GM18499 (cell line): ENCODE measurements around the gene WNT8B.

Source experiments
- ATAC-seq: cut with Tn5 transposase; IDR thresholded peaks from one replicate; pipeline ENCODE4 v1.9.1; 2021; ENCODE audit warnings: moderate number of reproducible peaks; ENCODE audit not compliant: insufficient read depth, unreplicated experiment

Gene WNT8B

DNA sequence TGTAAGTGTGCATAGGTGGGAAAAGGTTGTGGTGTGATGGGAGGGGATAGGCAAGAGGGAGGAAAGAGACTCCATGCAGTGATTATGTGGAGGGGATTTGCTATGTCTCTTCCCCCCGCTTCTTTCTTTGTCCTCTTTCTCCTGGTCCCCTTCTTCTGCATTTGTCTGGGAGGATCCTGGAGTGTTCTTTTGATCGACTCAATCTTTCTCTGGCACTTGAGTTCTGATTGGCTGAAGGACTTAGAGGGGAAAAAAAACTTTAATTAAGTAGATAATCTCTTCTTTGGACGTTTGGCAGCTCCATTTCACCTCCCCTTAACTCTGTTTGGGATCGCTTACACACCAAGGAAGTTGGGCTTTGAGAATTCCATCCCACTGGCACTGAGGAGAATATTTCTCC lies at the start of gene WNT8B:
WNT8B (plus strand) TSS at position 301 of the 400 bp plus-strand sequence. CDS start 160 bp downstream, outside the sequence.
- no peak for ATAC-seq

DNA sequence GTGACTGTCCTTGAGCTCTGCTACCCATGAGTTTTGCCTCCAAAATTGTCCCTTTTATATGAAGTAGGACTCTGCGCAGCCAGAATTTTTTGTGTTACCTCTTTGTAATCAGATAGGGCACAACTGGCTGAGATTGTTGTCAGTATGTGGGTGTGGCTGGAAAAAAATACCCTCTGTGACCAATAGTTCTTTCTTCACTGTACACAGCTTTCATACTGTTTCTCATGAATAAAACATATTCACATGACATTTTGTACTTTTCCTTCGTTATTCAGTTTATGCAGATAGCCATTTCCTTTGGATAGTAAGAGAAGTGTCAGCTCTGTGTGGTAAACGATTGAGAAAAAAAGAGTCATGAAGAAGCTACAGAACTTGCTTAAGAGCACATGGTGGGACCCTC lies 49.6 kb upstream of the WNT8B start:
- ATAC-seq: no peak

- ATAC-seq: no peak
Measured at GRCh38 chr10:100419911-100420449, 42.8 kb upstream of the WNT8B start.

GRCh38 chr10:100427374-100427773 lies 35.4 kb upstream of the WNT8B start:
- ATAC-seq: no peak

- ATAC-seq: no peak
Measured at GRCh38 chr10:100433253-100434240, 29.3 kb upstream of the WNT8B start.

GRCh38 chr10:100436255-100436654 lies 26.6 kb upstream of the WNT8B start:
- ATAC-seq: no peak

DNA sequence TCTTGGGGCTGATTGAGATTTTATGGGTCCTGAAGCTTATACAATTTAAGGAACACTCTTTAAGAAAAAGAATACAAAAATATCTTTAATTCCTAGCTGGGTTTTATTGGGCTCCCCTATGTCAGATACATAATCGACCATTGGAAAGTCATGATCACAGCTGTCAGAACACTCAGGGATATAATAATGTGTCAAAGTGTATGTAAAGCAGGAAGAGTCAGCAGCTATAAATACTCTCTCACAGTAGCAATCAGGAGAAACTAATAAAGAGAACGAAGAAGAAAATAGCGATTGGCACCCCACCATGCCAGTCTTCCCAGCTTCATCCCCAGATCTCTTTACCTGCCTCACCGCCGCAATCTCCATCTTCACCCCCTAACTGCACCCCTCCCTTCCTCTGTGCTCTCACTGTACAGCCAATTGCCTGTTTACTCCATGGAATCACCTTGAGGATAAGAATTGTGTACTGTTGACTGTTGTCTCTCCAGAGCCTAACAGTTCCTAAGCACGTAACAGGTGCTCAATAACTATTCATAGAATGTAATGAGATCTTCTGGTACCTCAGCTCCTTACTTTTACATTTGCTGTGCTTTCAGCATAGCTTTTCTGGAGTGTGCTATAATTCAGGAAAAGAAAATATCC lies 24.0 kb upstream of the WNT8B start:
- ATAC-seq: no peak

DNA sequence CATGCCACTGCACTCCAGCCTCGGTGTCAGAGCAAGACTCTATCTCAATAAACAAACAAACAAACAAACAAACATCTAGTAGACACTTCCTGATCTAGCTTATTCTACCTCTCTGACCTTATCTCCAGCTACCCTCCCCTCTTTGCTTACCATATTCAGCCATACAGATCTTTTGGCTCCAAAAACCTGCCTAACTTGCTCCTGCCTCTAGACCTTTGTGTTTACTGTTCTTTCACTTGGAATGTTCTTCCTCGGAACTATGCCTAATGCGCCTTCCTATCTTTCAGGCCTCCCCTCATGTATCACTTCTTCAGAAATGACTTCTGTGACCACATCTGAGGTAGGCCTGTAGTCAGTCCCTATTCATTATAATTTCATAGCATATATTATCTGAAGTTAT lies 20.3 kb upstream of the WNT8B start:
- no peak for ATAC-seq

DNA sequence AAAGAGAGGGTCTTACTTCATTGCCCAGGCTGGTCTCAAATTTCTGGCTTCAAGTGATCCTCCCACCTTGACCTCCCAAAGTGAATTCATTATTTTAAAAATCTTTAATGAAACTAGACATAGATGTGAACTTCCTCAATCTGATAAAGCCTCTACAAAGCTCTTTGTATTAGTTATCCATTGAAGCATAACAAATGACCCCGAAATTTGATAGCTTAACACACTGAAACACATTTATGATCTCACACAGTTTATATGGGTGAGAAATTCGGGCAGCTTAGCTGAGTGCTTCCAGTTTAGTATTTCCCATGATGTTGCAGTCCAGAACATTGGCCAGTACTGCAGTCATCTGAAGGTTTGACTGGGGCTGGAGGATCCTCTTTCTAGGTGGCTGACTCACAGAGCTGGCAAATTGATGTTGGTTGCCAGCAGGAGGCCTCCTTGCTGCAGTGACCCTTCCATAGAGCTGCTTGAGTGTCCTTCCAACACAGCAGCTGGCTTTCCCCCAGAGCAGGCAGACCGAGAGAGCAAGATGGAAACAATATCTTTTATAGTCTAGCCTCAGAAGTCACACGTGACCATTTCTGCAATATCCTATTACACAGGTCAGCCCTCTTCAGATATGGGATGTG lies 16.6 kb upstream of the WNT8B start:
- no peak for ATAC-seq

- ATAC-seq: no peak
Measured at GRCh38 chr10:100447663-100448062, 15.1 kb upstream of the WNT8B start.

GRCh38 chr10:100448951-100449350 lies 13.9 kb upstream of the WNT8B start:
- no peak for ATAC-seq

DNA sequence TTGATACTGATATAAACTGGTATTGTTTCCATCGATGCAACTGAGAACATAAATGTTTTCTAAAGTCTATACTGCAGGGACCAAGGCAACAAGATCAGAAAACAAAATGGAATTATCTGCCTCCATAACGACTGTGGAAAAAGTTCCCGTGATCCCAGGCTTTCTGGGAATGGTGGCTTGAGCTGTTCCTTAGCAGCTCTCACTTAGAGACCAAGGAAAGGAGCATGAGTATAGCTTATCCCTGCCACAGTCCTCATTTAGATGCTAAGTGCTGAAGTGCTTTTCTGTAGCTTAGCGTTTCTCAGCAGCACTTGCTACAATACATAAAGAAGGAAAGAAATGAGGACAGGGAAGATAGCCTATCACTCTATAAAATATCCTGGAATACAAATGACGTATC lies 5.5 kb downstream of the WNT8B start:
- ATAC-seq: no peak

DNA sequence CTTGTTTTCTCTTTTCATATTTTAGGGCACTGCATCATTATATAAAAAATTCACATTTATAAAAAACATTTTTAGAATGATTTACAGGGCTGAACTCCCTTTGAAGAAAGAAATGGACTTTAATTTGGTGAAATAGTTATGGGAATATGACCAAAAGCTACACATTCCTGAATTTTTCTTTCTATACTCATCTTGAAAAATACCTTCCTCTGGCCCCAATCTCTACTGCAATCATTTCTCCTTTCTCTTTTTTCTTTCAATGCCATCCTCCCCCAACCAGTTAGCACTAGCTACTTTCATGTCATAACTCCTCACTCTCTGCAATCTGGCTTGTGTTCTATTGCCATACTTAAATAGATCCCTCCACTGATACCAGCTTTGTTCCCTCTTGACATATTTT lies 6.2 kb downstream of the WNT8B start:
- no peak for ATAC-seq

DNA sequence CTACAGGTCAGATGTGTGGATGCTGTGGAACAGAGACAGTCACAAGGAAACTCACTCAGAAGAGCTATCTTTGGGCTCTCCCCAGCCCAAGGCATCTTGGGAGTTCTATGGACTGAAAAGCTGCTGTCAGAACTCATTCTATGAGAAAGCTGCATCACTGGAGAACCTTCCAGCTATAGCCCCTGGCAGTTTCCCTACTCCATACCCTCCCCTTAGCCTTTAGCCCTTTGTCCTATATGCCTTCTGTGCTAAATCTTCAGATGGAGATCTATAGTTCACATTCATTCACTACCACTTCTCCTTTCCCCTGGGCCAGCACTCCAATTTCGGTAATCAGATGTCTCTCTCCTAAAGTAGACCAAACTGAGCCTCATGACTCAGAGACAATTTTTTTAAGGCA lies 6.9 kb downstream of the WNT8B start:
- ATAC-seq: no peak

DNA sequence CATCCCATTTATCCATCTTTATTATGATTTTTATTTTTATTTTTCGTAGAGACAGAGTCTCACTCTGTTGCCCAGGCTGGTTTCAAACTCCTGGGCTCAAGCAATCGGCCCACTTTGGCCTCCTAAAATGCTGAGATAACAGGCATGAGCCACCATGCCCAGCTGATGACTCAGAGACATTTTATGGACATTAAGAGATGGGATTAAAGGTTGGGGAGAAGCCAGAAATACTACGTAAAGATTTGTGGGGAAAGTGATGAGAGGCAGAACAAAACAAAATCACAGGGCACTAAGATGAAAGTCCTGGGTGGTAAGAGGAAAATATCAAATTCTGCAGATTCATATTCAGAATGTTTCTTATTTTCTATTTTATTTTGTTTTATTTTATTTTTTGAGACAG lies 7.6 kb downstream of the WNT8B start:
- ATAC-seq: no peak

DNA sequence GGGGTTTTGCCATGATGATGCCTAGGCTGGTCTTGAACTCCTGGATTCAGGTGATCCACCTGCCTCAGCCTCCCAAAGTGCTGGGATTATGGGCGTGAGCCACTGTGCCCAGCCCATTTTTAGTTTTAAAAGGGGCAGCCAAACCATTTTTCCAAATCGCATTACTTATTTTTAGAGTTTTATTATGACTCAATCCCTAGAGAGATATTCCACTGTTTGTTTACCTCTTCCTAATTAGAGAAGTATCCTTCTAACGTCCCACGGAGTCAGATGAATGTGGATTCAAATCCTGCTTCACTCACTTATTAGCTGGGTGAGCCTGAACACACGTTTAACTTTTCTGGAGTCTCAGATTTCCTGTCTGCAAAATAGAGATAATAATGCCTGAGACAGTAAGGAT lies 15.2 kb downstream of the WNT8B start:
- ATAC-seq: no peak

DNA sequence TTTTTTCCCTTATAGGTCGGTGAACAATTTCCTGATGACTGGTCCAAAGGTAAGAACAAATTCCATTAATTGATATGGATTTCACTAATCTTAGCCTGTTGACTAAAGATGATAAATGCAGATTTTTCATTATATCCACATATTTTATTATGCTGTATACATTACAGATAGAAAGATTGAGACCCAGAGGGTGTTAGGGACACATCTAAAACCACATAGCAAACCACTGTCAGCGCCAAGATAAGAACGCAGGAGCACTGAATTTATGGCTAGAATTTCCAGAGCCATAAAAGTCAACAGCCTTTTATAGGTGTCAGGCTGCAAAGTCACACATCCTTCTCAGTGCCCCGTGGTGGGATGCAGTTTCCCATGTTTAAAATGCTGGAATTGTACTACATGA lies 16.2 kb downstream of the WNT8B start:
- ATAC-seq: no peak

GRCh38 chr10:100480002-100480401 lies 17.2 kb downstream of the WNT8B start:
- ATAC-seq: no peak

GRCh38 chr10:100481462-100482081 lies 18.8 kb downstream of the WNT8B start:
- ATAC-seq: peak; percentile 79

- ATAC-seq: no peak
Measured at GRCh38 chr10:100482181-100482833, 19.5 kb downstream of the WNT8B start.
